ENCODE results near the gene GABPB2. TPM values are rescaled to one million over a fixed set of nuclear protein-coding genes. Genes with fewer than 3 reads are reported as not detected.

The GABPB2 gene
- total RNA-seq (2022; extraction: Qiagen RNA extraction; ENCODE audit: low read depth) = 2.1 to 3.9 TPM (median 3.8 TPM) in 5 replicates

DNA sequence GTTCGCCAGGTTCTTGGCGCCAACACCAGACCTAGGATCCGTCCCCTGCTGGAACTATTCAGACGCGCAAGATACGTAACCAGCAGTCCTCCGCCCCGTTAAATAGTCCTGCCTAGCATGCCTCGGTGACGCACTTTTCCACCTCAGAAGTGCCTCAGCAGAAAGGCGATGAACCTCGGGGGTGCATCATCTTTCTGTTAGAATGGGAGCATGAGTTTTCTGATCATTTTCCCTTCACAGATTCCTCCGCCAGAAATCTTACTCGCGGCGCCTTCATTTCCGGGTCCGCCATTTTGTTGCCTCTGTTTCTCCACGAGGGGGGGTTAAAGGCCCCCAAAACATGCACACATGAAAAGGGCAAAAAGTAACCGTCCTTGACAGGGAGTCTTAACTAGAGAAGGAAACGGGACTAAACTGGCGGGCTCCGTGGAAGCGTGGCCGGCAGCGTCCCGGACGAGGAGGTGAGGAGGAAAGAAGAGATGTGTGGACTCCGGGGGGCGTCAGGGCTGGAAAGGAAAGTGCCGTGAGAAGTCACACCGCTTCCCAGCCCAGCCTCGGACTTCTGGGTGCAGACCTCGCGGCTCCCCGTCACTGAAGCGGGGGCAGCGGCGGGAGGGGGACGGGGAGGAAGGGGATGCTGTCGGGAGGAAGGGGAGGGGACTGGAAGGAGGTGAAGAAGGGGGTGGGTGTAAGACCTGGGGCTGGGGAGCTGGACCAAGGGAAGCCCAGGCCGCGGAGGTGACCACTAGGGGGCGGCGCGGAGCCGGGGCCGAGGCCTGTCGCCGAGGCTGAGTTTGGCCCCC, at the start of gene GABPB2:
TSS of gene GABPB2 (plus strand) at position 288 of the 803 bp plus-strand sequence. CDS start 17,429 bp downstream, outside the sequence.

GRCh38 chr1:151036356-151036755, 34.2 kb upstream of the GABPB2 start, which contains the start of gene BNIPL:
TSS of gene BNIPL (plus strand) at chr1:151036586. CDS start at chr1:151036726, 140 bp downstream.

GRCh38 chr1:151047591-151047924, 23.0 kb upstream of the GABPB2 start, which contains the start of gene C1orf56:
TSS of gene C1orf56 (plus strand) at chr1:151047751. CDS start at chr1:151047848, 97 bp downstream.

GRCh38 chr1:151059109-151060006, 11.2 kb upstream of the GABPB2 start, which contains the start of gene CDC42SE1:
TSS of gene CDC42SE1 (minus strand) at chr1:151059622. CDS start at chr1:151055730, 3,892 bp downstream.

DNA sequence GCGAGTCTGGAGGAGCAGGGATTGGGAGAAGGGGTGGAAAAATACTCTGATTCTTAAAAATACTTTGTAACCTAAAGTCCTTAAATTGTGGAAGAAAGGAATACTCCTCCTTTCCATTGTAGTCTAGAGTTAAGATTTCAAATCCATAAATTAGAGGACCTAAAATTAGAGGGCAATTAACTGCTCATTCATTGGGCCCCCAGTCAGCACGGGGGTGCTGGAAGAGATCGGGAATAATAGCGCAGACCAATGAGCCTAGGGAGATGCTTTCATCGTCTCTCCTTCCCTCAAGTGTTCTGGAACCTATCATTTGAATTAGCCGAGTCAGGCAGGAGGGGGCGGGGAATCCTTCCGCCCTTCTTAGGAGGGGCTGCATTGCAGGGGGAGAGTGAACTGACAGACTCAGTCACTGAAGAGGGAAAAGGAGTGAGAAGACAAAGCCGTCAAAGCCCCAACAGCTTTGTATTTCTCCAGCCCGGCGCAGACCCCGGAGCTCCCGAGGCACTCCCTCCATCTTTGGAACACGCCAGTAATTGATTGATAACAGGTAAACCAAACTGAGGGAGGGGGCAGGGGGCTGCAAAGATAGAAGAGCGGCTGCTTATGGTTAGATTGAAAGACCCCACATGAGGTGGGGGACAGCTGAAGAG, 10.4 kb upstream of the GABPB2 start, which contains the start of gene MLLT11:
TSS of gene MLLT11 (plus strand) at position 391 of the 650 bp plus-strand sequence. CDS start 6,828 bp downstream, outside the sequence.

GRCh38 chr1:151146412-151147131, 76.0 kb downstream of the GABPB2 start, which contains the start of gene SEMA6C:
TSS of gene SEMA6C (minus strand) at chr1:151146631. CDS start at chr1:151142621, 4,010 bp downstream.

GRCh38 chr1:151156515-151156819, 85.9 kb downstream of the GABPB2 start, which contains the start of gene TNFAIP8L2:
TSS of gene TNFAIP8L2 (plus strand) at chr1:151156649. CDS start at chr1:151158698, 2,049 bp downstream.

DNA sequence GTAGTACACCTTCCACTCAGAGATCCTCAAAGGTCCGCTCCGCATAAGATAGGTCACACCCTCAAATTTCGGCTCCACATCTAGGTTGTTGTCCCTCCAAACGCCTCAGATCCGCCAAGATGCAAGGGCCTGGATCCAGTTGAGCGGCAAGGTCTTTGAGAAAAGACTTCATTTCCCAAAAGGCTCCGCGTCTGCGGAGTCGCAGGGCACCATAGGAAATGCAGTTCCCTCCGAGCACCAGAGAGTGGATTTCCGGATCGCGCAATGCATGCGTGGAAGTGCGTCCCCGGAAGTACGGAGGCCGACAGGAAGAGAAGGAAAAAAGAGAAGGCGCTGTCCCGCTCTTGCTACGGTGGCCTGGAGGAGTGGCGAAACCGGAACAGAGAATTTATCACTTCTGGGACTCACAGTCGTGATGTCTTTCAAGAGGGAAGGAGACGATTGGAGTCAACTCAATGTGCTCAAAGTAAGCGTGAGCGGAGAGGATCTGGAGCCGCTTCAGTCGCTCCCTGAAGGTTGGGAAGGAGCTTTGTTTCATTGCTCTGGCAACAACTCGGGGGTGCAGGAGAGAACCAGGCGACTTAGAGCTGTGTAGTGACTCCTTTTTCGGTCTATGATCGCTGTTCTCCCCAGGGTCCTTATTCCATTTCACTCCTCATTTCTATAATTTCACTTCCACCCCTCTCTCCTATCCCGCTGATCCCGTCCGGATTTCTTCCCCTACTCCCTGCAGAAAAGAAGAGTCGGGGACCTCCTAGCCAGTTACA, 95.4 kb downstream of the GABPB2 start, which contains the start of the genes LYSMD1 and SCNM1:
TSS of gene LYSMD1 (minus strand) at position 165 of the 767 bp plus-strand sequence. CDS start 644 bp downstream, outside the sequence.
TSS of gene SCNM1 (plus strand) at position 407 of the 767 bp plus-strand sequence. CDS start at position 416, 9 bp downstream.

Other genes with a start within 250 kb of the GABPB2 start
- 9.9 to 13.0 TPM (median 12.7 TPM) in 5 replicates for gene ARNT, start 194.2 kb upstream of the GABPB2 start, total RNA-seq (2022; extraction: Qiagen RNA extraction; ENCODE audit: low read depth)
- not detected in 5 replicates for gene CTXND2, start 183.6 kb upstream of the GABPB2 start, total RNA-seq (2022; extraction: Qiagen RNA extraction; ENCODE audit: low read depth)
- 22.9 to 24.6 TPM (median 23.6 TPM) in 5 replicates for gene SETDB1, start 144.4 kb upstream of the GABPB2 start, total RNA-seq (2022; extraction: Qiagen RNA extraction; ENCODE audit: low read depth)
- gene CERS2, start 95.9 kb upstream of the GABPB2 start, total RNA-seq (2022; extraction: Qiagen RNA extraction; ENCODE audit: low read depth) = 249 to 266 TPM (median 256 TPM) in 5 replicates
- gene ANXA9, start 88.5 kb upstream of the GABPB2 start, total RNA-seq (2022; extraction: Qiagen RNA extraction; ENCODE audit: low read depth) = 0.70 to 1.3 TPM (median 0.83 TPM) in 5 replicates
- 2.4 to 3.7 TPM (median 3.0 TPM) in 5 replicates for gene MINDY1, start 63.9 kb upstream of the GABPB2 start, total RNA-seq (2022; extraction: Qiagen RNA extraction; ENCODE audit: low read depth)
- 12.4 to 16.7 TPM (median 14.9 TPM) in 5 replicates for gene PRUNE1, start 62.3 kb upstream of the GABPB2 start, total RNA-seq (2022; extraction: Qiagen RNA extraction; ENCODE audit: low read depth)
- 0.09 to 0.12 TPM (median 0.11 TPM) in 4 of 5 replicates, not detected in the other for gene BNIPL, start 34.2 kb upstream of the GABPB2 start, total RNA-seq (2022; extraction: Qiagen RNA extraction; ENCODE audit: low read depth)
- gene C1orf56, start 23.0 kb upstream of the GABPB2 start, total RNA-seq (2022; extraction: Qiagen RNA extraction; ENCODE audit: low read depth) = 5.5 to 9.1 TPM (median 7.4 TPM) in 5 replicates
- gene CDC42SE1, start 11.1 kb upstream of the GABPB2 start, total RNA-seq (2022; extraction: Qiagen RNA extraction; ENCODE audit: low read depth) = 68.9 to 77.7 TPM (median 75.0 TPM) in 5 replicates
- 15.1 to 18.7 TPM (median 17.2 TPM) in 5 replicates for gene MLLT11, start 10.4 kb upstream of the GABPB2 start, total RNA-seq (2022; extraction: Qiagen RNA extraction; ENCODE audit: low read depth)
- 1.0 to 3.0 TPM (median 1.9 TPM) in 5 replicates for gene SEMA6C, start 75.9 kb downstream of the GABPB2 start, total RNA-seq (2022; extraction: Qiagen RNA extraction; ENCODE audit: low read depth)
- not detected in 5 replicates for gene TNFAIP8L2, start 85.9 kb downstream of the GABPB2 start, total RNA-seq (2022; extraction: Qiagen RNA extraction; ENCODE audit: low read depth)
- 5.5 to 9.9 TPM (median 5.7 TPM) in 5 replicates for gene LYSMD1, start 95.1 kb downstream of the GABPB2 start, total RNA-seq (2022; extraction: Qiagen RNA extraction; ENCODE audit: low read depth)
- 43.2 to 48.0 TPM (median 45.2 TPM) in 5 replicates for gene SCNM1, start 95.4 kb downstream of the GABPB2 start, total RNA-seq (2022; extraction: Qiagen RNA extraction; ENCODE audit: low read depth)
- gene TMOD4, start 105.2 kb downstream of the GABPB2 start, total RNA-seq (2022; extraction: Qiagen RNA extraction; ENCODE audit: low read depth) = 0.25 to 0.35 TPM in 2 of 5 replicates, not detected in the others
- gene VPS72, start 119.4 kb downstream of the GABPB2 start, total RNA-seq (2022; extraction: Qiagen RNA extraction; ENCODE audit: low read depth) = 44.8 to 61.9 TPM (median 47.4 TPM) in 5 replicates
- 41.8 to 52.4 TPM (median 45.2 TPM) in 5 replicates for gene PIP5K1A, start 127.8 kb downstream of the GABPB2 start, total RNA-seq (2022; extraction: Qiagen RNA extraction; ENCODE audit: low read depth)
- gene PSMD4, start 184.0 kb downstream of the GABPB2 start, total RNA-seq (2022; extraction: Qiagen RNA extraction; ENCODE audit: low read depth) = 165 to 226 TPM (median 194 TPM) in 5 replicates
- 13.1 to 15.6 TPM (median 14.6 TPM) in 5 replicates for gene ZNF687, start 211.5 kb downstream of the GABPB2 start, total RNA-seq (2022; extraction: Qiagen RNA extraction; ENCODE audit: low read depth)